ENCODE measurements around the gene PTPN5.

DNA sequence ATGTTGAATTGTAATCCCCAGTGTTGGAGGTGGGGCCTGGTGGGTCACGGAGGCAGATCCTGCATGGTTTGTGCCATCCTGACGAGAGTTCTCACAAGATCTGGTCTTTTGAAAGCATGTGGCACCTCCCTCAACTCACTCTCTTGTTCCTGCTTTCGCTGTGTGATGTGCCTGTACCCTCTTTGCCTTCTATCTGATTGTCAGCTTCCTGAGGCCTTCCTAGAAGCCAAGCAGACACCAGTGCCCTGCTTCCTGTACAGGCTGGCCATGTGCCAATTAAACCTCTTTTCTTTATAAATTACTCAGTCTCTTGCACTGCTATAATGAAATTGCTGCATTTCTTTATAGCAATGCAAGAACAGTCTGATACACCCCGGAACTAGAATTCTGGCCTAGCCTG is 13.1 kb downstream of the PTPN5 start:
- TF ChIP-seq, protein P1, sequence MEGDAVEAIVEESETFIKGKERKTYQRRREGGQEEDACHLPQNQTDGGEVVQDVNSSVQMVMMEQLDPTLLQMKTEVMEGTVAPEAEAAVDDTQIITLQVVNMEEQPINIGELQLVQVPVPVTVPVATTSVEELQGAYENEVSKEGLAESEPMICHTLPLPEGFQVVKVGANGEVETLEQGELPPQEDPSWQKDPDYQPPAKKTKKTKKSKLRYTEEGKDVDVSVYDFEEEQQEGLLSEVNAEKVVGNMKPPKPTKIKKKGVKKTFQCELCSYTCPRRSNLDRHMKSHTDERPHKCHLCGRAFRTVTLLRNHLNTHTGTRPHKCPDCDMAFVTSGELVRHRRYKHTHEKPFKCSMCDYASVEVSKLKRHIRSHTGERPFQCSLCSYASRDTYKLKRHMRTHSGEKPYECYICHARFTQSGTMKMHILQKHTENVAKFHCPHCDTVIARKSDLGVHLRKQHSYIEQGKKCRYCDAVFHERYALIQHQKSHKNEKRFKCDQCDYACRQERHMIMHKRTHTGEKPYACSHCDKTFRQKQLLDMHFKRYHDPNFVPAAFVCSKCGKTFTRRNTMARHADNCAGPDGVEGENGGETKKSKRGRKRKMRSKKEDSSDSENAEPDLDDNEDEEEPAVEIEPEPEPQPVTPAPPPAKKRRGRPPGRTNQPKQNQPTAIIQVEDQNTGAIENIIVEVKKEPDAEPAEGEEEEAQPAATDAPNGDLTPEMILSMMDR (IDR thresholded peaks at IDR 0.05; ENCODE audit: low read length): no peak
- TF ChIP-seq EZH2 (optimal IDR thresholded peaks at IDR 0.05; ENCODE audit: low read depth, low read length) (no peak), EZH2phosphoT487 (IDR thresholded peaks at IDR 0.05; ENCODE audit: low read length) (no peak)
